Suprapubic skin (tissue), 4 donors: ENCODE results near the gene REXO1.

Experiments
- CTCF ChIP-seq, 2 donors: fragments of 200-600 bp in 1 of 2; fragments of 450-650 bp in 1 of 2; sonication (generic) in 1 of 2; IDR thresholded peaks; one replicate each; pipeline ENCODE4 v1.5.1; 2016 to 2019; ENCODE audit warnings: antibody characterized with exemption in 2 of 2, mild to moderate bottlenecking in 1 of 2, moderate library complexity in 1 of 2
- POLR2A ChIP-seq, 2 donors: fragments of 450-650 bp; IDR thresholded peaks; one replicate each; pipeline ENCODE4 v1.6.1; 2017; ENCODE audit warnings: antibody characterized with exemption in 2 of 2, mild to moderate bottlenecking in 2 of 2, moderate library complexity in 2 of 2
- POLR2AphosphoS5 ChIP-seq, 3 donors: sonication (generic); formaldehyde crosslinking; IDR thresholded peaks; one replicate each; pipeline ENCODE4 v1.6.1; 2017; ENCODE audit warnings: antibody characterized with exemption in 3 of 3

DNA sequence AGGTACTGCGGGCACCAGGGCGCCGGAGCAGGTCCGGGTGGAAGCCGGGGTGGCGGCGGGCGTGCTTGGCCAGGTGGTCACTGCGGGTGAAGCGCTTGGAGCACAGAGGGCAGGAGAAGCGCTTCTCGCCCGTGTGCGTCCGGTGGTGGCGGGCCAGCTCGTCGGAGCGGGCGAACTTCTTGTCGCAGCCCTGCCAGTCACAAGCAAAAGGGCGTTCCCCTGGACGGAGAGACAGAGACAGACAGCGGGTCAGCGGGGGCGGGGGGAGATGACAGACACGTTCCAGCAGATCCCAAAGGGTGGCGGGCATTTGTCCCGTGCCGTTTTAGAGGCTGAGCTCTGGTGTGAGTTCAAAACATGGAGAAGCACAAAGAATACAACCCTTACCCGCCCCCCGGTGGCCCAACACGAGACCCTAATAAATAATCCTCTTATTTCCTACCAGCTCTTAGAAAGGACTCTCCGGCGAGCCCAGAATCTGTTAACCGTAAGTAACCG is 6.3 kb upstream of the REXO1 start:
- TF ChIP-seq CTCF (IDR thresholded peaks at IDR 0.05): no peak
- TF ChIP-seq POLR2AphosphoS5 (IDR thresholded peaks at IDR 0.05): no peak
- TF ChIP-seq POLR2A (IDR thresholded peaks at IDR 0.05): no peak
